Stimulated activated CD4-positive, alpha-beta T cell treated with anti-CD3 and anti-CD28 coated beads, Interleukin-1b, Interleukin-23, amount 100 ng/mL, for 48 hours (primary cell): ENCODE measurements around the gene PPP1CB.

Source experiments
- DNase-seq: peaks from one replicate; pipeline ENCODE4 v3.0.0-alpha.2; 2020

Gene PPP1CB

GRCh38 chr2:28745876-28746275 lies 5.8 kb upstream of the PPP1CB start:
- no peak for DNase-seq

- no peak for DNase-seq
These were observed 5.1 kb upstream of the PPP1CB start for GRCh38 chr2:28746429-28747111.

- no peak for DNase-seq
These were observed 3.9 kb upstream of the PPP1CB start for GRCh38 chr2:28747714-28748113.

- DNase-seq: no peak
These were observed 3.5 kb upstream of the PPP1CB start for GRCh38 chr2:28748176-28748575.

GRCh38 chr2:28748941-28749340 lies 2.7 kb upstream of the PPP1CB start:
- no peak for DNase-seq

- DNase-seq: no peak
These were observed 2.1 kb upstream of the PPP1CB start for GRCh38 chr2:28749526-28749925.

- DNase-seq: peak; percentile 20
These were observed 1.0 kb upstream of the PPP1CB start for GRCh38 chr2:28750316-28751251.

- DNase-seq: peak; percentile 16
These were observed 463 bp downstream of the PPP1CB start for GRCh38 chr2:28751956-28752630.

GRCh38 chr2:28752631-28753376 lies 1.2 kb downstream of the PPP1CB start:
- DNase-seq: no peak

GRCh38 chr2:28754321-28754720 lies 2.7 kb downstream of the PPP1CB start:
- no peak for DNase-seq

GRCh38 chr2:28755421-28755820 lies 3.8 kb downstream of the PPP1CB start:
- no peak for DNase-seq

GRCh38 chr2:28758459-28758858 lies 6.8 kb downstream of the PPP1CB start:
- no peak for DNase-seq

GRCh38 chr2:28761420-28761819 lies 9.8 kb downstream of the PPP1CB start:
- DNase-seq: no peak

- no peak for DNase-seq
These were observed 13.5 kb downstream of the PPP1CB start for GRCh38 chr2:28764909-28765711.

- no peak for DNase-seq
These were observed 14.4 kb downstream of the PPP1CB start for GRCh38 chr2:28766070-28766469.

- no peak for DNase-seq
These were observed 15.7 kb downstream of the PPP1CB start for GRCh38 chr2:28767337-28767736.

GRCh38 chr2:28768422-28768821 lies 16.8 kb downstream of the PPP1CB start:
- no peak for DNase-seq

- DNase-seq: no peak
These were observed 17.3 kb downstream of the PPP1CB start for GRCh38 chr2:28768952-28769351.

GRCh38 chr2:28772351-28772750 lies 20.7 kb downstream of the PPP1CB start:
- no peak for DNase-seq

GRCh38 chr2:28776471-28776870 lies 24.8 kb downstream of the PPP1CB start:
- peak; percentile 10 for DNase-seq

GRCh38 chr2:28778392-28778791 lies 26.8 kb downstream of the PPP1CB start:
- no peak for DNase-seq

GRCh38 chr2:28779001-28779400 lies 27.4 kb downstream of the PPP1CB start:
- no peak for DNase-seq
